ENCODE results near the gene ZGRF1. TPM values are rescaled to one million over a fixed set of nuclear protein-coding genes. Genes with fewer than 3 reads are reported as not detected.
A peak's percentile ranks its signal among the peaks of the same experiment; 100 is the strongest.

The ZGRF1 gene
- total RNA-seq, 4 donors from 2014 or later, result 6.4 to 34.5 (median 8.1) TPM

DNA sequence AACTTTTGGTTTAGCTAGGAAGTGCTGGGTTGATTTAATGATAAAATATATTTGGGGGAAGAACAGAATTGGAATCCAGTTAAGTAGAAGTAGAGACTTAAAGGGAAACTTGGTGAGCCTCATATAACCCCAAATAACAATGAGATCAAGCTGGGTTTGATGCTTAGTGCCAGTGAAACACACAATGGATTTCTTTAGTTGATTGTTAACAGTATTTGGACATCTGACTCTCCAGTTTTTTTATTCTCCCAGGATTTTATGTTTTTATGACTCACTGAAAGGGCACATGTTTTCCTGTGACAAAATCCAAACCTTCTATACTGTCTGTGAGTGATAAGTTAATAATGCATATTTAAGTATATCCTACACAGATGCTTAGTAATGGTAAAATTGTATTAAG is 118.0 kb downstream of the ZGRF1 start:
- H3K36me3 ChIP-seq, result no peaks in the 10 kb centered on the region
- H3K4me3 ChIP-seq, result no peak overlapping the region
- peaks cover 14 to 82% of the 10 kb centered on the region in 2 donors for H3K27me3 ChIP-seq
- H3K27ac ChIP-seq, result no peak overlapping the region
- DNase-seq, result no peak
- peaks cover 0 to 7% of the 10 kb centered on the region in 2 donors for H3K4me1 ChIP-seq
- intact Hi-C loops (cut with DNase I; ENCODE audit: low total_unique reads), result no loop called here
- H3K9me3 ChIP-seq, result no peaks in the 10 kb centered on the region
- TF ChIP-seq, protein P1, sequence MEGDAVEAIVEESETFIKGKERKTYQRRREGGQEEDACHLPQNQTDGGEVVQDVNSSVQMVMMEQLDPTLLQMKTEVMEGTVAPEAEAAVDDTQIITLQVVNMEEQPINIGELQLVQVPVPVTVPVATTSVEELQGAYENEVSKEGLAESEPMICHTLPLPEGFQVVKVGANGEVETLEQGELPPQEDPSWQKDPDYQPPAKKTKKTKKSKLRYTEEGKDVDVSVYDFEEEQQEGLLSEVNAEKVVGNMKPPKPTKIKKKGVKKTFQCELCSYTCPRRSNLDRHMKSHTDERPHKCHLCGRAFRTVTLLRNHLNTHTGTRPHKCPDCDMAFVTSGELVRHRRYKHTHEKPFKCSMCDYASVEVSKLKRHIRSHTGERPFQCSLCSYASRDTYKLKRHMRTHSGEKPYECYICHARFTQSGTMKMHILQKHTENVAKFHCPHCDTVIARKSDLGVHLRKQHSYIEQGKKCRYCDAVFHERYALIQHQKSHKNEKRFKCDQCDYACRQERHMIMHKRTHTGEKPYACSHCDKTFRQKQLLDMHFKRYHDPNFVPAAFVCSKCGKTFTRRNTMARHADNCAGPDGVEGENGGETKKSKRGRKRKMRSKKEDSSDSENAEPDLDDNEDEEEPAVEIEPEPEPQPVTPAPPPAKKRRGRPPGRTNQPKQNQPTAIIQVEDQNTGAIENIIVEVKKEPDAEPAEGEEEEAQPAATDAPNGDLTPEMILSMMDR (IDR thresholded peaks at IDR 0.05), result no peak
- TF ChIP-seq POLR2A (IDR thresholded peaks at IDR 0.05), result no peak

DNA sequence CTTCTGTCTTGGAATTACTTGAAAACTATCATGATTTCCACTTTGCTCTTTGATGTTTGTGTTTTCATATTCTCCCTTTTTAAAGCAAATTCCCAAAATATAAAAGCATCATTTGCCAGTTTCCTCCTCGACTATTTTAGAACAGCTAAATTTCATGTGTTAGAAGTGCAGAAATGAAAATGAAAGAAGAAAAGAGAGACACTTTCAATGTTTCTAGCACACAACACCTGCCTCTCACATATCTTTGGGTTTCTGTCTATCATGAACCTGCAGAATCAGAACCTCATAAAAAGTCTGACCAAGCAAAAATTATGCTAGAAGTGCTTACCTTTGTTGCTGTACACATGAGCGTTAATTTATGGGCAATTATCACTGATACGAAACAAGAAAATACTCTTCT is 118.8 kb downstream of the ZGRF1 start:
- TF ChIP-seq, protein P1 (IDR thresholded peaks at IDR 0.05), result no peak
- no peak for TF ChIP-seq POLR2A (IDR thresholded peaks at IDR 0.05)
- intact Hi-C loops (cut with DNase I; ENCODE audit: low total_unique reads), result no loop called here
- Histone ChIP-seq H3K27me3 (peaks cover 14 to 82% of the 10 kb centered on the region in 2 donors), H3K4me1 (peaks cover 0 to 7% of the 10 kb centered on the region in 2 donors), H3K9me3 (no peaks in the 10 kb centered on the region), H3K36me3 (no peaks in the 10 kb centered on the region), H3K27ac (no peak overlapping the region), H3K4me3 (no peak overlapping the region)
- no peak for DNase-seq

DNA sequence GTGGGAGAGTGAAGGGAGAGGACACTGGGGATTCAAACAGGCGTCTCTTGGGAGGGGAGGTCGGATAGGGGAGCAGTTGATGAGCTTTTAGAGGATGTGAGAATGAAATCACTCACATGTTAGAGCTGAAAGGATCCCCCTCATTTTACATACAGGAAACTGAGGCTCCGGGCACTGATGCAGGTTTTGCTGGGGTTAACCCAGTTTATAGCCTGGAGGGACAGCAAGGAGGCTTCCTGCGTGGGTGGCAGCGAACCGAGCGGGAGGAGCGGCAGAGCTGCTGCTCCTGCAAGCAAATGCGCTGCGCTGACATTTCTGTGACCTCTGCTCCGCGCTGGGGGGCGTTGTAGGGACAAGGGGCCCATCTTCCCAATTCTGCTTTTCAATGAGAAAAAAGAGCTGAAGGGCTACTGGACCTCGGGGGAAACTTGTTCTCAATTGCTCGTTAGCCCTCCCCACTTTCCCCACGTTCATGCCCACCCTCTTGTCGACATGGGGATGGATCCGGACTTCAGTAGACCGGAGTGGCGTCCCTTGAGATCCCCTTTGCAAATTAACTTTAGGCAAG is 119.6 kb downstream of the ZGRF1 start:
- DNase-seq, result no peak
- Histone ChIP-seq H3K9me3 (no peaks in the 10 kb centered on the region), H3K4me1 (peaks cover 0 to 7% of the 10 kb centered on the region in 2 donors), H3K27me3 (peaks cover 8 to 82% of the 10 kb centered on the region in 2 donors), H3K27ac (no peak overlapping the region), H3K4me3 (no peak overlapping the region), H3K36me3 (no peaks in the 10 kb centered on the region)
- intact Hi-C loops (cut with DNase I; ENCODE audit: low total_unique reads), result no loop called here
- TF ChIP-seq, protein P1 (IDR thresholded peaks at IDR 0.05), result no peak
- no peak for TF ChIP-seq POLR2A (IDR thresholded peaks at IDR 0.05)

DNA sequence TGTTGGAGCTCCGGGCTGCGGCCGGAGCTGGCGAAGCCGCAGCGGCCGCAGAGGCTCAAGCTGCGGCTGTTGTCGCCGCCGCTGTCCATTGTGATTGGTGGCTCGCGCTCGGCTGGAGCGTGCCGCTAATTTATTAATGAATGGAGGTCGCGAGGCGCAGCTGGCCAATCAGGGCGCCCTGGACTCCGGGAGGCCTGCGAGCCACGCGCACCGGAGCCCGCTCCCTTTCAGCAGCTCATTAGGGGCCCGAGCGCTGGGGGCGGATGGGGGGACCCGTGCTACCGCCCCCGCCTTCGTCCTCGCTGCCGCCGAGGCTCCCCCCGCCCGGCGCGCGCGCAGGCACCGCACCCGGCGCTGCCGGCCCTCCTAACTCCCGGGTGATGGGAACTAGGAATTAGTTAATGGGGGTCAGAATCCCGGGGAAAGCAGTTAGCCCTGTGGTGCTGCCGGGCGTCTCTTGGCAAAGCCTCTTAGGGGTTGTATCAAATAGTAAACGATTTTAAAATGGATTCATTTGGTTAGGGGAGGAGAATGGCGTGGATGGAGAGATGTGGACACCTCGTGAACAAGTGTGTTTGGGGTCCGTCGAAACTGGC is 120.1 kb downstream of the ZGRF1 start:
- Histone ChIP-seq H3K9me3 (no peaks in the 10 kb centered on the region), H3K27ac (no peak overlapping the region), H3K4me1 (peaks cover 0 to 7% of the 10 kb centered on the region in 2 donors), H3K27me3 (peaks cover 4 to 82% of the 10 kb centered on the region in 2 donors), H3K4me3 (peak overlapping the region in 1 of 2 donors; percentile 39), H3K36me3 (no peaks in the 10 kb centered on the region)
- TF ChIP-seq, protein P1 (IDR thresholded peaks at IDR 0.05), result no peak
- TF ChIP-seq POLR2A (IDR thresholded peaks at IDR 0.05), result no peak
- intact Hi-C loops (cut with DNase I; ENCODE audit: low total_unique reads), result no loop called here
- no peak for DNase-seq

DNA sequence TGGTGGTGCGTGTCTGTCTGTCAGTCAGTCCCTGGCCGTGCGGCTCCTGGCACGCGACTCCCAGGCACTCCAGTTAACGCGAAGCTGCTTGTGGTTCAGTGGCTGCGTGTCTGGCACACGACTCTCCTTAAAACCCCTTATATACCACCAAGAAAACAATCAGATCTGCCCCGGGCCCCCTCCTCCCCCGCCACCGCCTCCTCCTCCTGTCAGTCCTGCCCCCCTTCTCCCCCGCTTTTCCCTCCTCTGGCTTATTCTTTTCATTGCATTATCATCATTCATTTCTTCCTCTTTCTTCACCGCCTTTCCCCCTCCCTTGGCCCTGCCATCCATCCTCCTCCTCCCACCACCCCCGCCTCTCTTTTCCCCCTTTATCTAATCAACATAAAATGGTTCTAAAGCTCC is 120.6 kb downstream of the ZGRF1 start, which contains the start of gene NEUROG2:
Gene NEUROG2, minus strand, starts transcription at position 115 of the 405 bp plus-strand sequence. CDS start 705 bp downstream, outside the sequence.
- peak within 1 kb of the TSS; percentile 25 to 39 for H3K4me3 ChIP-seq
- H3K27ac ChIP-seq, result no peak within 1 kb of the TSS
- no peaks in the 10 kb centered on the region for H3K9me3 ChIP-seq
- no peaks in the 10 kb centered on the region for H3K36me3 ChIP-seq
- H3K27me3 ChIP-seq, result peaks cover 4 to 82% of the 10 kb centered on the region in 2 donors
- TF ChIP-seq, protein P1 (IDR thresholded peaks at IDR 0.05), result no peak
- TF ChIP-seq POLR2A (IDR thresholded peaks at IDR 0.05), result no peak
- peaks cover 0 to 8% of the 10 kb centered on the region in 2 donors for H3K4me1 ChIP-seq
- intact Hi-C loops (cut with DNase I; ENCODE audit: low total_unique reads), result no loop called here
- no peak for DNase-seq

Measured in uterus (tissue), 4 donors.